ENCODE measurements around the gene C10orf88. TPM values are rescaled to one million over a fixed set of nuclear protein-coding genes. Genes with fewer than 3 reads are reported as not detected.
A peak's percentile ranks its signal among the peaks of the same experiment; 100 is the strongest.

The C10orf88 gene
- total and polyA plus RNA-seq, 2 of the 13 experiments (the other 11 are each of a cell fraction or from before 2014, with no cell fraction given): 4.6 to 11.8 TPM

GRCh38 chr10:122911889-122912484, 42.0 kb downstream of the C10orf88 start (continued):
- TF ChIP-seq DBP (CRISPR knock-in tag; IDR thresholded peaks at IDR 0.05; ENCODE audit: not compliant biosample characterization) (peak; percentile 100), ZNF891 (CRISPR knock-in tag; IDR thresholded peaks at IDR 0.05) (peak; percentile 100), SP2 (CRISPR knock-in tag; IDR thresholded peaks at IDR 0.05) (peak; percentile 74), HNF1B (CRISPR knock-in tag; IDR thresholded peaks at IDR 0.05) (peak; percentile 94), ZNF841 (CRISPR knock-in tag; IDR thresholded peaks at IDR 0.05; ENCODE audit: borderline replicate concordance) (peak; percentile 99), PTBP1 (IDR thresholded peaks at IDR 0.05; ENCODE audit: low read depth, low read length, poor library complexity, severe bottlenecking) (no peak), KDM5B (CRISPR knock-in tag; IDR thresholded peaks at IDR 0.05; ENCODE audit: borderline replicate concordance) (peak; percentile 100), ZNF550 (CRISPR knock-in tag; IDR thresholded peaks at IDR 0.05; ENCODE audit: borderline replicate concordance) (no peak; the same call in 1 of the 2 replicates), HBP1 (CRISPR knock-in tag; IDR thresholded peaks at IDR 0.05; ENCODE audit: low read depth) (peak; percentile 100), ZBTB46 (CRISPR knock-in tag; IDR thresholded peaks at IDR 0.05; ENCODE audit: borderline replicate concordance) (no peak; the same call in 1 of the 2 replicates), NFE2 (CRISPR knock-in tag; IDR thresholded peaks at IDR 0.05) (peak; percentile 97), XRCC5 (optimal IDR thresholded peaks at IDR 0.05; ENCODE audit: low read length) (peak; percentile 69), RXRB (CRISPR knock-in tag; IDR thresholded peaks at IDR 0.05; ENCODE audit: borderline replicate concordance) (peak; percentile 98), RNF219 (CRISPR knock-in tag; IDR thresholded peaks at IDR 0.05) (peak; percentile 100), ATRX (CRISPR knock-in tag; IDR thresholded peaks at IDR 0.05; ENCODE audit: borderline replicate concordance) (peak; percentile 99), ATF3 (CRISPR knock-in tag; IDR thresholded peaks at IDR 0.05) (peak; percentile 99), PHB2 (IDR thresholded peaks at IDR 0.05; ENCODE audit: partially characterized antibody) (no peak), ZNF34 (CRISPR knock-in tag; IDR thresholded peaks at IDR 0.05; ENCODE audit: borderline replicate concordance) (peak; percentile 96), ZNF24 (IDR thresholded peaks at IDR 0.05) (no peak), ZNF563 (CRISPR knock-in tag; IDR thresholded peaks at IDR 0.05) (peak; percentile 100), ZNF234 (CRISPR knock-in tag; conservative IDR thresholded peaks at IDR 0.05) (peak; percentile 100)

Measured in HepG2 (cell line).